ENCODE results near the gene SNN. TPM values are rescaled to one million over a fixed set of nuclear protein-coding genes. Genes with fewer than 3 reads are reported as not detected.

Gene SNN
- total and polyA plus RNA-seq, 2 donors (not counting 1 experiment from before 2014, with no cell fraction given), result 55.4 to 63.3 TPM

DNA sequence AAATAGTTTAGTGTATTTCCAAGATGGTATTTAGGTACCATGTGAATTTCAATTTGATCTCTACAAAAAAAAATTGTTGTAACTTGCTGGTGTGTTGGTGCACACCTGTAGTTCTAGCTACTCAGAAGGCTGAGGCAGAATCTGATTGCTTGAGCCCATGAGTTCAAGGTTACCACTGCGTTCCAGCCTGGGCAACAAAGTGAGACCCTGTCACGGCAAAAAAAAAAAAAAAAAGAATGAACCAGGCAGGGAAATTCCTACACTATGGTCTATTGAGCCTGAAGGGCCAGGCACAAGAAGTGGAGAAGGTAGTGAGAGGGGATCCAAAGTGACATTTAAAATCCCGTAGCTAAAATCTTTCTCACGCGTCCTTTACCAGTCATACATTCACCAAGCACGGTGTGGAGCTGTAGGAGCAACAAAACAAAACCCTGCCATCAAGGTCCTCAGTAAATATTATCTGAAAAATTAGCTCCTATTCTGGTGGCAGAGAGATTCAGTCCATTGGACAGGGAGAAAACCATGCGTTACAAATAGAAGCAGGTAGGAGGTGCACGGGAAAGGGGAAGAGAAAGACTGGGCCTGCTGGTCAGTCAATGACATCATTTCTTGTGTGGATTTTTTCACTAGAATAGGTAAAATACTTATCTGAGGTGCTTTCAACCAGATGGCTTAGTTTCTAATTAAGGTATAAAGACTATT is 47.1 kb downstream of the SNN start:
- Mint-ChIP-seq H3K27ac (peak overlapping the region; percentile 42), H3K4me1 (peaks cover 25% of the 10 kb centered on the region), H3K9me3 (ENCODE audit: insufficient read depth) (no peaks in the 10 kb centered on the region), H3K4me3 (no peak overlapping the region), H3K27me3 (no peaks in the 10 kb centered on the region)
- Histone ChIP-seq H3K27me3 (replicated peaks in 1 of 4; ENCODE audit: control extremely low read depth in 1 of 4, control insufficient read depth in 3 of 4, insufficient read depth in 4 of 4, low read length in 3 of 4) (no peaks in the 10 kb centered on the region), H4K20me1 (ENCODE audit: control insufficient read depth, insufficient read depth, low read length, poor library complexity, severe bottlenecking) (peaks cover 12% of the 10 kb centered on the region), H3K79me2 (ENCODE audit: control insufficient read depth, insufficient read depth, low read length) (peaks cover 52% of the 10 kb centered on the region), H3K4me3 (ENCODE audit: control extremely low read depth in 1 of 5, extremely low read depth in 1 of 5, insufficient read depth in 1 of 5, low read depth in 2 of 5, low read length in 4 of 5) (no peak overlapping the region), H3K9ac (ENCODE audit: low read length) (no peak overlapping the region), H2AFZ (ENCODE audit: insufficient read depth, low read depth, low read length, poor library complexity, severe bottlenecking) (no peak overlapping the region), H3K9me3 (ENCODE audit: control extremely low read depth in 1 of 3, control insufficient read depth in 2 of 3, insufficient read depth in 1 of 3, low read length in 2 of 3) (no peaks in the 10 kb centered on the region), H3K4me1 (ENCODE audit: control insufficient read depth in 2 of 2, insufficient read depth in 2 of 2, low read length in 2 of 2) (peaks cover 0 to 7% of the 10 kb centered on the region in 2 donors), H3K36me3 (replicated peaks in 1 of 2; ENCODE audit: control extremely low read depth in 1 of 2, control insufficient read depth in 1 of 2, extremely low read depth in 1 of 2, insufficient read depth in 2 of 2, low read length in 1 of 2) (peaks cover 0 to 55% of the 10 kb centered on the region in 2 experiments), H3K27ac (ENCODE audit: low read length in 2 of 2) (no peak overlapping the region), H3K4me2 (replicated peaks; ENCODE audit: low read depth, low read length, poor library complexity, severe bottlenecking) (no peak overlapping the region)
- intact Hi-C loops (cut with micrococcal nuclease), result no loop called here
- no peak for DNase-seq
- TF ChIP-seq, protein P1, sequence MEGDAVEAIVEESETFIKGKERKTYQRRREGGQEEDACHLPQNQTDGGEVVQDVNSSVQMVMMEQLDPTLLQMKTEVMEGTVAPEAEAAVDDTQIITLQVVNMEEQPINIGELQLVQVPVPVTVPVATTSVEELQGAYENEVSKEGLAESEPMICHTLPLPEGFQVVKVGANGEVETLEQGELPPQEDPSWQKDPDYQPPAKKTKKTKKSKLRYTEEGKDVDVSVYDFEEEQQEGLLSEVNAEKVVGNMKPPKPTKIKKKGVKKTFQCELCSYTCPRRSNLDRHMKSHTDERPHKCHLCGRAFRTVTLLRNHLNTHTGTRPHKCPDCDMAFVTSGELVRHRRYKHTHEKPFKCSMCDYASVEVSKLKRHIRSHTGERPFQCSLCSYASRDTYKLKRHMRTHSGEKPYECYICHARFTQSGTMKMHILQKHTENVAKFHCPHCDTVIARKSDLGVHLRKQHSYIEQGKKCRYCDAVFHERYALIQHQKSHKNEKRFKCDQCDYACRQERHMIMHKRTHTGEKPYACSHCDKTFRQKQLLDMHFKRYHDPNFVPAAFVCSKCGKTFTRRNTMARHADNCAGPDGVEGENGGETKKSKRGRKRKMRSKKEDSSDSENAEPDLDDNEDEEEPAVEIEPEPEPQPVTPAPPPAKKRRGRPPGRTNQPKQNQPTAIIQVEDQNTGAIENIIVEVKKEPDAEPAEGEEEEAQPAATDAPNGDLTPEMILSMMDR (IDR thresholded peaks at IDR 0.05), result no peak
- no peak for TF ChIP-seq EZH2 (IDR thresholded peaks at IDR 0.05; ENCODE audit: borderline replicate concordance, insufficient read depth, low read depth, low read length, poor library complexity, severe bottlenecking)
- WGBS (ENCODE audit: insufficient coverage), result 59% methylated on average over 3 of the region's 8 CpGs
- ATAC-seq (ENCODE audit: low read depth), result no peak
- POLR2A ChIA-PET, result interaction anchor here (0.6 to 0.8 kb wide), 5 partner anchors 17 to 343 kb away, joined by 4 to 10 read pairs (median 6); no protein-coding TSS in a partner anchor
- CTCF ChIA-PET, result interaction anchor here (0.6 to 8.0 kb wide), 45 partner anchors 9 to 776 kb away, joined by 3 to 126 read pairs (median 6); partner anchors contain the start of genes TXNDC11 and ZC3H7A

DNA sequence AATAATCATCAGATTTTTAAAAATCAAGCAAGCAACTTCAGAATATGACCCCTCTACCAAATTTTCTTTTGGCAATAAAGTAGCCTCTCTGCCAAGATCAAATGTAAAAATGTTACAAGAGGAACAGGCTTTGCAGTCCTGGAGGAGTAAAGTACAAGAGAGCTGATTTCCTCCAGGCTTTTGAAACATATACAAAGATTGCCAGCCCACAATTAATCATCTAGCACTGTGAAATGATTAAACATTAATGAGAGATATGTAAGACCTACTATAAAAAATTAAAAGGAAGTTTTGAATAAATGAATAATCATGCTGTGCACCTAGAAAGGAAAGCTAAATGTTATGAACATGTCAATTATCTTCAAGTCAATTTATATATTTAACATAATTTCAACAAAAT is 48.1 kb downstream of the SNN start:
- no peak overlapping the region for H3K27ac Mint-ChIP-seq
- Histone ChIP-seq H3K36me3 (replicated peaks in 1 of 2; ENCODE audit: control extremely low read depth in 1 of 2, control insufficient read depth in 1 of 2, extremely low read depth in 1 of 2, insufficient read depth in 2 of 2, low read length in 1 of 2) (peaks cover 0 to 54% of the 10 kb centered on the region in 2 experiments), H3K4me3 (ENCODE audit: control extremely low read depth in 1 of 5, extremely low read depth in 1 of 5, insufficient read depth in 1 of 5, low read depth in 2 of 5, low read length in 4 of 5) (no peak overlapping the region), H3K4me2 (replicated peaks; ENCODE audit: low read depth, low read length, poor library complexity, severe bottlenecking) (no peak overlapping the region), H3K9me3 (ENCODE audit: control extremely low read depth in 1 of 3, control insufficient read depth in 2 of 3, insufficient read depth in 1 of 3, low read length in 2 of 3) (no peaks in the 10 kb centered on the region), H3K4me1 (ENCODE audit: control insufficient read depth in 2 of 2, insufficient read depth in 2 of 2, low read length in 2 of 2) (peaks cover 0 to 7% of the 10 kb centered on the region in 2 donors), H3K27me3 (replicated peaks in 1 of 4; ENCODE audit: control extremely low read depth in 1 of 4, control insufficient read depth in 3 of 4, insufficient read depth in 4 of 4, low read length in 3 of 4) (no peaks in the 10 kb centered on the region), H4K20me1 (ENCODE audit: control insufficient read depth, insufficient read depth, low read length, poor library complexity, severe bottlenecking) (peaks cover 12% of the 10 kb centered on the region), H3K79me2 (ENCODE audit: control insufficient read depth, insufficient read depth, low read length) (peaks cover 42% of the 10 kb centered on the region), H2AFZ (ENCODE audit: insufficient read depth, low read depth, low read length, poor library complexity, severe bottlenecking) (no peak overlapping the region), H3K27ac (ENCODE audit: low read length in 2 of 2) (no peak overlapping the region), H3K9ac (ENCODE audit: low read length) (no peak overlapping the region)
- intact Hi-C loops (cut with micrococcal nuclease), result no loop called here
- no peaks in the 10 kb centered on the region for H3K27me3 Mint-ChIP-seq
- POLR2A ChIA-PET, result no interaction called here
- DNase-seq (no peak), ATAC-seq (ENCODE audit: low read depth) (no peak)
- H3K9me3 Mint-ChIP-seq (ENCODE audit: insufficient read depth), result no peaks in the 10 kb centered on the region
- CTCF ChIA-PET, result interaction anchor here (1.0 to 8.0 kb wide), 9 partner anchors 10 to 752 kb away, joined by 4 to 126 read pairs (median 18); no protein-coding TSS in a partner anchor
- H3K4me1 Mint-ChIP-seq, result peaks cover 21% of the 10 kb centered on the region
- TF ChIP-seq EZH2 (IDR thresholded peaks at IDR 0.05; ENCODE audit: borderline replicate concordance, insufficient read depth, low read depth, low read length, poor library complexity, severe bottlenecking), result no peak
- TF ChIP-seq, protein P1 (IDR thresholded peaks at IDR 0.05), result no peak
- no peak overlapping the region for H3K4me3 Mint-ChIP-seq

Data from B cell (primary cell).